WTC11 (cell line): Measurements from ENCODE around the gene KRTAP20-2. TPM values are rescaled to one million over a fixed set of nuclear protein-coding genes. Genes with fewer than 3 reads are reported as not detected.

ENCODE experiments used
- ATAC-seq: fragments of 200-7000 bp; cut with Tn5 transposase; 2 replicates; pipeline ENCODE4 v1.10.0; 2021; ENCODE audit warnings: mild to moderate bottlenecking, moderate library complexity
- CTCF ChIA-PET: fragments of 300-600 bp; sonication (Branson Sonifier 250); formaldehyde crosslinking; loops from one replicate; lab custom pipeline; 2021; ENCODE audit warnings: antibody characterized with exemption; lab: Charles Lee
- POLR2A ChIA-PET: fragments of 350-600 bp; sonication (Branson Sonifier 250); formaldehyde crosslinking; loops from one replicate; lab custom pipeline; 2021; ENCODE audit warnings: antibody characterized with exemption; lab: Charles Lee
- DNase-seq: peaks from one replicate; pipeline ENCODE4 v3.0.0; 2021; ENCODE audit warnings: low spot score
- H3K27ac Mint-ChIP-seq: 2 replicates; pipeline ENCODE4 v1.8.0; 2021; ENCODE audit warnings: mixed read lengths
- H3K27me3 Mint-ChIP-seq: 2 replicates; pipeline ENCODE4 v1.8.0; 2021; ENCODE audit warnings: low read depth, mild to moderate bottlenecking, moderate library complexity, mixed read lengths
- H3K36me3 Mint-ChIP-seq: 2 replicates; pipeline ENCODE4 v1.8.0; 2021; ENCODE audit warnings: mixed read lengths
- H3K4me1 Mint-ChIP-seq: 2 replicates; pipeline ENCODE4 v1.8.0; 2022; ENCODE audit warnings: mixed read lengths
- H3K4me3 Mint-ChIP-seq: 2 replicates; pipeline ENCODE4 v1.8.0; 2021; ENCODE audit warnings: mild to moderate bottlenecking, moderate library complexity, mixed read lengths
- H3K9me3 Mint-ChIP-seq: 2 replicates; pipeline ENCODE4 v1.8.0; 2021; ENCODE audit warnings: mixed read lengths
- ARID4B ChIP-seq: sonication (generic); formaldehyde crosslinking; IDR thresholded peaks from 2 replicates; pipeline ENCODE4 v1.8.0; 2023; ENCODE audit warnings: missing genetic modification reagents, mild to moderate bottlenecking, borderline replicate concordance
- CBFB ChIP-seq: sonication (generic); formaldehyde crosslinking; IDR thresholded peaks from 2 replicates; pipeline ENCODE4 v1.8.1; 2022; ENCODE audit warnings: mild to moderate bottlenecking, low read depth, missing genetic modification reagents
- FOXP1 ChIP-seq: sonication (generic); formaldehyde crosslinking; IDR thresholded peaks from 2 replicates; pipeline ENCODE4 v1.8.0; 2022; ENCODE audit warnings: missing genetic modification reagents, mild to moderate bottlenecking, moderate library complexity, borderline replicate concordance
- HMGA2 ChIP-seq: fragments of 250-450 bp; sonication (Bioruptor Pico); IDR thresholded peaks from 2 replicates; pipeline ENCODE4 v1.4.0; 2021; ENCODE audit warnings: mild to moderate bottlenecking, moderate library complexity
- IRF1 ChIP-seq: sonication (generic); formaldehyde crosslinking; IDR thresholded peaks from 2 replicates; pipeline ENCODE4 v1.8.0; 2023; ENCODE audit warnings: missing genetic modification reagents
- JAZF1 ChIP-seq: fragments of 250-450 bp; sonication (Bioruptor Pico); IDR thresholded peaks from 2 replicates; pipeline ENCODE4 v1.9.0; 2021; ENCODE audit warnings: moderate library complexity, mild to moderate bottlenecking, inconsistent platforms
- NFE2L1 ChIP-seq: sonication (generic); formaldehyde crosslinking; IDR thresholded peaks from 2 replicates; pipeline ENCODE4 v1.8.1; 2023; ENCODE audit warnings: missing genetic modification reagents
- NR1H2 ChIP-seq: sonication (generic); formaldehyde crosslinking; IDR thresholded peaks from 2 replicates; pipeline ENCODE4 v1.9.0; 2021; ENCODE audit warnings: mild to moderate bottlenecking, moderate library complexity, missing genetic modification reagents
- OVOL2 ChIP-seq: fragments of 250-450 bp; sonication (Bioruptor Pico); IDR thresholded peaks from 2 replicates; pipeline ENCODE4 v1.9.0; 2021; ENCODE audit warnings: mild to moderate bottlenecking, borderline replicate concordance
- PRDM15 ChIP-seq: sonication (generic); formaldehyde crosslinking; IDR thresholded peaks from 2 replicates; pipeline ENCODE4 v1.8.0; 2022; ENCODE audit warnings: missing genetic modification reagents
- SMAD4 ChIP-seq: sonication (generic); formaldehyde crosslinking; IDR thresholded peaks from 2 replicates; pipeline ENCODE4 v1.8.0; 2022; ENCODE audit warnings: mild to moderate bottlenecking, missing genetic modification reagents
- SP1 ChIP-seq: sonication (generic); formaldehyde crosslinking; conservative IDR thresholded peaks from 2 replicates; pipeline ENCODE4 v1.8.1; 2022; ENCODE audit warnings: missing genetic modification reagents
- TCF7 ChIP-seq: sonication (generic); formaldehyde crosslinking; IDR thresholded peaks from 2 replicates; pipeline ENCODE4 v1.8.0; 2022; ENCODE audit warnings: mild to moderate bottlenecking, low read depth, missing genetic modification reagents, moderate library complexity
- ZBTB43 ChIP-seq: sonication (generic); formaldehyde crosslinking; IDR thresholded peaks from 2 replicates; pipeline ENCODE4 v1.8.1; 2023; ENCODE audit warnings: mild to moderate bottlenecking, missing genetic modification reagents
- ZNF138 ChIP-seq: sonication (generic); formaldehyde crosslinking; conservative IDR thresholded peaks from 2 replicates; pipeline ENCODE4 v1.8.1; 2022; ENCODE audit warnings: mild to moderate bottlenecking, moderate library complexity, missing genetic modification reagents
- ZNF263 ChIP-seq: sonication (generic); formaldehyde crosslinking; IDR thresholded peaks from 2 replicates; pipeline ENCODE4 v1.8.1; 2022; ENCODE audit warnings: low read depth, mild to moderate bottlenecking, moderate library complexity, missing genetic modification reagents
- ZNF425 ChIP-seq: fragments of 250-450 bp; sonication (Bioruptor Pico); conservative IDR thresholded peaks from 2 replicates; pipeline ENCODE4 v1.9.0; 2021; ENCODE audit warnings: mild to moderate bottlenecking
- ZSCAN18 ChIP-seq: fragments of 250-450 bp; sonication (Bioruptor Pico); IDR thresholded peaks from 2 replicates; pipeline ENCODE4 v2.1.2; 2022; ENCODE audit warnings: mild to moderate bottlenecking, moderate library complexity
- total RNA-seq: library from RNA; stranded (reverse); gene quantifications from 3 replicates; pipeline ENCODE4 v1.2.3, GENCODE V29; 2021

Gene KRTAP20-2
- total RNA-seq, 1 experiment from 2014 or later: not detected

GRCh38 chr21:30598802-30599201, 36.2 kb upstream of the KRTAP20-2 start, which contains the start of gene KRTAP6-2:
KRTAP6-2 (minus strand) TSS chr21:30598902; CDS start chr21:30598874, 28 bp downstream.
- TF ChIP-seq ZNF263 (no peak), NFE2L1 (no peak), SP1 (CRISPR knock-in tag) (no peak), IRF1 (no peak), TCF7 (no peak), ZNF138 (CRISPR knock-in tag) (no peak), ARID4B (no peak), OVOL2 (CRISPR knock-in tag) (no peak), CBFB (no peak), ZBTB43 (CRISPR knock-in tag) (no peak), ZSCAN18 (CRISPR knock-in tag) (no peak), HMGA2 (CRISPR knock-in tag) (no peak)
- DNase-seq (no peak), ATAC-seq (no peak)
- H3K36me3 Mint-ChIP-seq: no peaks in the 10 kb centered on the region
- POLR2A ChIA-PET: no interaction called here
- H3K27me3 Mint-ChIP-seq: no peaks in the 10 kb centered on the region
- no peak within 1 kb of the TSS for H3K4me3 Mint-ChIP-seq
- no peak within 1 kb of the TSS for H3K27ac Mint-ChIP-seq
- CTCF ChIA-PET: no interaction called here
- no peaks in the 10 kb centered on the region for H3K4me1 Mint-ChIP-seq
- H3K9me3 Mint-ChIP-seq: no peaks in the 10 kb centered on the region

- POLR2A ChIA-PET: no interaction called here
- no peaks in the 10 kb centered on the region for H3K9me3 Mint-ChIP-seq
- no peaks in the 10 kb centered on the region for H3K27me3 Mint-ChIP-seq
- ATAC-seq: no peak
- no peak for DNase-seq
- no peak within 1 kb of the TSS for H3K27ac Mint-ChIP-seq
- TF ChIP-seq HMGA2 (CRISPR knock-in tag): no peak
- TF ChIP-seq ZNF425 (CRISPR knock-in tag): no peak
- TF ChIP-seq JAZF1 (CRISPR knock-in tag): no peak
- TF ChIP-seq ZNF263: no peak
- TF ChIP-seq FOXP1 (CRISPR knock-in tag): no peak
- TF ChIP-seq PRDM15 (CRISPR knock-in tag): no peak
- TF ChIP-seq ZBTB43 (CRISPR knock-in tag): no peak
- TF ChIP-seq NR1H2 (CRISPR knock-in tag): no peak
- TF ChIP-seq SMAD4 (CRISPR knock-in tag): no peak
- TF ChIP-seq, all 79 proteins: peak for 0
- no peaks in the 10 kb centered on the region for H3K4me1 Mint-ChIP-seq
- CTCF ChIA-PET: no interaction called here
- no peaks in the 10 kb centered on the region for H3K36me3 Mint-ChIP-seq
- H3K4me3 Mint-ChIP-seq: no peak within 1 kb of the TSS
Measured at GRCh38 chr21:30600787-30601186, 34.2 kb upstream of the KRTAP20-2 start, which contains the start of gene KRTAP22-1. KRTAP22-1 (plus strand) TSS chr21:30601087.
